ENCODE data around the gene SLC22A14. TPM values are rescaled to one million over a fixed set of nuclear protein-coding genes. Genes with fewer than 3 reads are reported as not detected.

SLC22A14 gene
- total RNA-seq, 3 donors from 2014 or later (not counting 1 experiment from before 2014, with no cell fraction given): 0.20 TPM; not detected in 2

DNA sequence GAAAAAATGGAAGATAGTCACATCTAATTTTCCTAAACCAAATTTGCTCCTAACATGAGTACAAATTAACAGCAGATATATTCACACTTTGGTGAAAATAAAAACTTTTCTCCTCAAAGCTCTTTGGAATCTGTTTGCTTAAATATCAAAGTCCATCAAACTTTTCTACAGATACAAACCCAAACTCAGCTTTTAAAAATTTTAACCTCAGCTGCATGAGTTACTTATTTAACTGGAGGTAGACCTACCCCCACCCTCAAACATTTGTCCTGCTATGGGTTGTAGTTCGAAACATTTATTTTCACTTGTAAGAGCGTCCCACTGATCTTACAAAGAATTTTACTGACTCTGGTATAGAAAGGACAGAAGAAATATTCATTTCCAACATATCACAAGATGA, 55.6 kb downstream of the SLC22A14 start:
- intact Hi-C loops (cut with micrococcal nuclease): no loop called here
- Mint-ChIP-seq H3K4me1 (peaks cover 8 to 12% of the 10 kb centered on the region in 2 donors), H3K4me3 (no peak overlapping the region)

GRCh38 chr3:38343797-38344594, 61.9 kb downstream of the SLC22A14 start:
- no peak overlapping the region for H3K27ac Mint-ChIP-seq
- Histone ChIP-seq H3K4me3 (ENCODE audit: low read length) (no peak overlapping the region), H3K27ac (ENCODE audit: low read length) (no peak overlapping the region), H3K4me1 (ENCODE audit: control insufficient read depth, insufficient read depth, low read length) (peaks cover 13% of the 10 kb centered on the region), H3K27me3 (ENCODE audit: control insufficient read depth, insufficient read depth, low read length) (no peaks in the 10 kb centered on the region), H3K9me3 (ENCODE audit: control insufficient read depth, insufficient read depth, low read length) (no peaks in the 10 kb centered on the region), H3K36me3 (ENCODE audit: control insufficient read depth, insufficient read depth, low read length) (no peaks in the 10 kb centered on the region)
- DNase-seq: no peak
- no peaks in the 10 kb centered on the region for H3K36me3 Mint-ChIP-seq
- WGBS (ENCODE audit: insufficient coverage): 94% methylated on average over 3 of the region's 3 CpGs
- H3K4me1 Mint-ChIP-seq: peaks cover 0 to 10% of the 10 kb centered on the region in 2 donors
- no peak overlapping the region for H3K4me3 Mint-ChIP-seq
- no peak for ATAC-seq
- H3K9me3 Mint-ChIP-seq: no peaks in the 10 kb centered on the region
- peaks cover 4 to 5% of the 10 kb centered on the region in 2 donors for H3K27me3 Mint-ChIP-seq (ENCODE audit: low read depth in 2 of 2)
- intact Hi-C loops (cut with micrococcal nuclease): loop anchor here (5.0 kb wide), 1 partner anchor 227 kb away; no protein-coding TSS in a partner anchor
- TF ChIP-seq CTCF (IDR thresholded peaks at IDR 0.05): no peak

More for the DNA sequence above, 55.6 kb downstream of the SLC22A14 start:
- no peak overlapping the region for H3K27ac Mint-ChIP-seq
- no peaks in the 10 kb centered on the region for H3K36me3 ChIP-seq (ENCODE audit: control insufficient read depth, insufficient read depth, low read length)
- peaks cover 6% of the 10 kb centered on the region for H3K4me1 ChIP-seq (ENCODE audit: control insufficient read depth, insufficient read depth, low read length)
- H3K27me3 Mint-ChIP-seq (ENCODE audit: low read depth in 2 of 2): peaks cover 0 to 12% of the 10 kb centered on the region in 2 donors
- no peaks in the 10 kb centered on the region for H3K9me3 Mint-ChIP-seq
- no peaks in the 10 kb centered on the region for H3K36me3 Mint-ChIP-seq
- DNase-seq (no peak), ATAC-seq (no peak)
- WGBS (ENCODE audit: insufficient coverage): no CpG with 5 or more reads among the region's 2 CpGs
- no peak for TF ChIP-seq CTCF (IDR thresholded peaks at IDR 0.05)
- no peaks in the 10 kb centered on the region for H3K27me3 ChIP-seq (ENCODE audit: control insufficient read depth, insufficient read depth, low read length)
- no peak overlapping the region for H3K4me3 ChIP-seq (ENCODE audit: low read length)
- H3K27ac ChIP-seq (ENCODE audit: low read length): no peak overlapping the region
- no peaks in the 10 kb centered on the region for H3K9me3 ChIP-seq (ENCODE audit: control insufficient read depth, insufficient read depth, low read length)

GRCh38 chr3:38345879-38346586, 63.9 kb downstream of the SLC22A14 start:
- peak; percentile 16 to 40 (median 23) for ATAC-seq
- peak overlapping the region; percentile 18 to 80 for H3K27ac Mint-ChIP-seq
- H3K4me3 ChIP-seq (ENCODE audit: low read length): no peak overlapping the region

More at GRCh38 chr3:38345879-38346586, 63.9 kb downstream of the SLC22A14 start:
- Histone ChIP-seq H3K27me3 (ENCODE audit: control insufficient read depth, insufficient read depth, low read length) (no peaks in the 10 kb centered on the region), H3K9me3 (ENCODE audit: control insufficient read depth, insufficient read depth, low read length) (no peaks in the 10 kb centered on the region), H3K36me3 (ENCODE audit: control insufficient read depth, insufficient read depth, low read length) (no peaks in the 10 kb centered on the region), H3K4me1 (ENCODE audit: control insufficient read depth, insufficient read depth, low read length) (peaks cover 13% of the 10 kb centered on the region), H3K27ac (ENCODE audit: low read length) (no peak overlapping the region)
- intact Hi-C loops (cut with micrococcal nuclease): loop anchor here (2.0 kb wide), 1 partner anchor 135 kb away; no protein-coding TSS in a partner anchor
- peak overlapping the region; percentile 85 for H3K4me3 Mint-ChIP-seq
- no peaks in the 10 kb centered on the region for H3K36me3 Mint-ChIP-seq
- DNase-seq: no peak
- H3K9me3 Mint-ChIP-seq: no peaks in the 10 kb centered on the region
- 45% methylated on average over 10 of the region's 10 CpGs for WGBS (ENCODE audit: insufficient coverage)
- H3K27me3 Mint-ChIP-seq (ENCODE audit: low read depth in 2 of 2): peaks cover 0 to 5% of the 10 kb centered on the region in 2 donors
- no peak for TF ChIP-seq CTCF (IDR thresholded peaks at IDR 0.05)
- peaks cover 0 to 10% of the 10 kb centered on the region in 2 donors for H3K4me1 Mint-ChIP-seq

Data from natural killer cell (primary cell).